ENCODE data around the gene PROSER2. TPM values are rescaled to one million over a fixed set of nuclear protein-coding genes. Genes with fewer than 3 reads are reported as not detected.

The PROSER2 gene
- polyA plus RNA-seq, 2 of the 4 experiments (the other 2 are of a cell fraction) = 10.1 to 14.4 TPM

- Histone ChIP-seq H3K4me2 (no peak overlapping the region), H3K9me3 (no peaks in the 10 kb centered on the region), H3K4me1 (peaks cover 8% of the 10 kb centered on the region), H3K27ac (no peak overlapping the region), H3K4me3 (no peak overlapping the region)
- ATAC-seq (no peak), DNase-seq (ENCODE audit: low read depth in 1 of 2, low spot score in 1 of 2) (no peak), FAIRE-seq (no peak)
- CTCF ChIA-PET = no interaction called here
- WGBS (ENCODE audit: missing lambda C conversion rate) = 91% methylated on average over 24 of the region's 78 CpGs
- TF ChIP-seq FOXS1 (CRISPR knock-in tag; IDR thresholded peaks at IDR 0.05) = no peak
- no peak for TF ChIP-seq RCOR1 (IDR thresholded peaks at IDR 0.05; ENCODE audit: low read depth, low read length)
- no peak for TF ChIP-seq NFE2L2 (conservative IDR thresholded peaks at IDR 0.05; ENCODE audit: low read length)
- TF ChIP-seq, protein P1, sequence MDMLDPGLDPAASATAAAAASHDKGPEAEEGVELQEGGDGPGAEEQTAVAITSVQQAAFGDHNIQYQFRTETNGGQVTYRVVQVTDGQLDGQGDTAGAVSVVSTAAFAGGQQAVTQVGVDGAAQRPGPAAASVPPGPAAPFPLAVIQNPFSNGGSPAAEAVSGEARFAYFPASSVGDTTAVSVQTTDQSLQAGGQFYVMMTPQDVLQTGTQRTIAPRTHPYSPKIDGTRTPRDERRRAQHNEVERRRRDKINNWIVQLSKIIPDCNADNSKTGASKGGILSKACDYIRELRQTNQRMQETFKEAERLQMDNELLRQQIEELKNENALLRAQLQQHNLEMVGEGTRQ (IDR thresholded peaks at IDR 0.05) = no peak
- TF ChIP-seq CEBPB (IDR thresholded peaks at IDR 0.05) = no peak
- no peak for TF ChIP-seq KDM1A (IDR thresholded peaks at IDR 0.05; ENCODE audit: low read depth)
- POLR2A ChIA-PET = no interaction called here
These were observed 46.7 kb downstream of the PROSER2 start for GRCh38 chr10:11869743-11870460.

GRCh38 chr10:11870461-11870780, 47.3 kb downstream of the PROSER2 start:
- ATAC-seq = no peak
- no peak overlapping the region for H3K4me2 ChIP-seq
- no peak overlapping the region for H3K4me3 ChIP-seq
- ChIA-PET CTCF (no interaction called here), POLR2A (no interaction called here)
- TF ChIP-seq, protein P2, sequence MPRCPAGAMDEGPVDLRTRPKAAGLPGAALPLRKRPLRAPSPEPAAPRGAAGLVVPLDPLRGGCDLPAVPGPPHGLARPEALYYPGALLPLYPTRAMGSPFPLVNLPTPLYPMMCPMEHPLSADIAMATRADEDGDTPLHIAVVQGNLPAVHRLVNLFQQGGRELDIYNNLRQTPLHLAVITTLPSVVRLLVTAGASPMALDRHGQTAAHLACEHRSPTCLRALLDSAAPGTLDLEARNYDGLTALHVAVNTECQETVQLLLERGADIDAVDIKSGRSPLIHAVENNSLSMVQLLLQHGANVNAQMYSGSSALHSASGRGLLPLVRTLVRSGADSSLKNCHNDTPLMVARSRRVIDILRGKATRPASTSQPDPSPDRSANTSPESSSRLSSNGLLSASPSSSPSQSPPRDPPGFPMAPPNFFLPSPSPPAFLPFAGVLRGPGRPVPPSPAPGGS (IDR thresholded peaks at IDR 0.05) = no peak
- TF ChIP-seq, protein P1 (IDR thresholded peaks at IDR 0.05) = no peak
- TF ChIP-seq EHMT2 (IDR thresholded peaks at IDR 0.05; ENCODE audit: low read depth) (no peak), NPAS2 (CRISPR knock-in tag; IDR thresholded peaks at IDR 0.05; ENCODE audit: borderline replicate concordance) (no peak), MAX (IDR thresholded peaks at IDR 0.05) (no peak), EHF (CRISPR knock-in tag; IDR thresholded peaks at IDR 0.05) (no peak), NFE2L2 (conservative IDR thresholded peaks at IDR 0.05; ENCODE audit: low read length) (no peak)
- H3K27ac ChIP-seq = no peak overlapping the region
- no peak for FAIRE-seq
- H3K9me3 ChIP-seq = no peaks in the 10 kb centered on the region
- DNase-seq (ENCODE audit: low read depth in 1 of 2, low spot score in 1 of 2) = no peak
- H3K4me1 ChIP-seq = peaks cover 13% of the 10 kb centered on the region
- WGBS (ENCODE audit: missing lambda C conversion rate) = 95% methylated on average over 8 of the region's 8 CpGs

DNA sequence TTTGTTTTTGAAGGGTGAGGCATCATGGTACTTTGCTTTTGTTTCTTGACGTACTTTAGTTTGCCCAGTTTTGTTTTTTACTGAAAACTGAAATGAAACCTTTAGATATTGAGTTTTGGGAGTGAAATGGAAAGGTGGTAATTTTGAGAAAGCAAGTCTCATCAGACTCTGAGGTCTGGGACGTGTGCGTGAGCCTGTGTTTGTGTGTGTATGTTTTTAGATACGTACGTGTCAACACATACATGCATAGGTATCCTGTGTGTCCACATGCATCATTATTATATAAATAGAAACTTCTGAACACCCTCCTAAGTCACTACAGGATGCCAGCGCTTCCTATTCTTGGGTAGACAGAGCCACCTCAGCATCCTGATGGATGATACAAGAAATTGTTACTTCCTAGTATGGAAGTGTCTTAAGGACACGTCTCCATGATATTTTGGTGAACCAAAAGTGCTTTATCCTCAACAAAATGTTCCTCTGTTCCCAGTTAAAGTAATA, 47.8 kb downstream of the PROSER2 start:
- no peaks in the 10 kb centered on the region for H3K9me3 ChIP-seq
- no peak overlapping the region for H3K4me2 ChIP-seq
- ChIA-PET POLR2A (no interaction called here), CTCF (no interaction called here)
- no peak overlapping the region for H3K4me3 ChIP-seq
- DNase-seq (ENCODE audit: low read depth in 1 of 2, low spot score in 1 of 2) (no peak), FAIRE-seq (no peak), ATAC-seq (no peak)
- 93% methylated on average over 7 of the region's 7 CpGs for WGBS (ENCODE audit: missing lambda C conversion rate)
- no peak overlapping the region for H3K27ac ChIP-seq
- peaks cover 17% of the 10 kb centered on the region for H3K4me1 ChIP-seq
- no peak for TF ChIP-seq KDM1A (IDR thresholded peaks at IDR 0.05; ENCODE audit: low read depth)
- TF ChIP-seq HMGXB4 (CRISPR knock-in tag; IDR thresholded peaks at IDR 0.05; ENCODE audit: borderline replicate concordance) = no peak
- TF ChIP-seq EHMT2 (IDR thresholded peaks at IDR 0.05; ENCODE audit: low read depth) = no peak
- TF ChIP-seq POLR2A (IDR thresholded peaks at IDR 0.05; ENCODE audit: low read length) = no peak
- no peak for TF ChIP-seq KDM5A (IDR thresholded peaks at IDR 0.05)
- TF ChIP-seq MAFK (IDR thresholded peaks at IDR 0.05; ENCODE audit: partially characterized antibody) = no peak
- TF ChIP-seq, protein P3, sequence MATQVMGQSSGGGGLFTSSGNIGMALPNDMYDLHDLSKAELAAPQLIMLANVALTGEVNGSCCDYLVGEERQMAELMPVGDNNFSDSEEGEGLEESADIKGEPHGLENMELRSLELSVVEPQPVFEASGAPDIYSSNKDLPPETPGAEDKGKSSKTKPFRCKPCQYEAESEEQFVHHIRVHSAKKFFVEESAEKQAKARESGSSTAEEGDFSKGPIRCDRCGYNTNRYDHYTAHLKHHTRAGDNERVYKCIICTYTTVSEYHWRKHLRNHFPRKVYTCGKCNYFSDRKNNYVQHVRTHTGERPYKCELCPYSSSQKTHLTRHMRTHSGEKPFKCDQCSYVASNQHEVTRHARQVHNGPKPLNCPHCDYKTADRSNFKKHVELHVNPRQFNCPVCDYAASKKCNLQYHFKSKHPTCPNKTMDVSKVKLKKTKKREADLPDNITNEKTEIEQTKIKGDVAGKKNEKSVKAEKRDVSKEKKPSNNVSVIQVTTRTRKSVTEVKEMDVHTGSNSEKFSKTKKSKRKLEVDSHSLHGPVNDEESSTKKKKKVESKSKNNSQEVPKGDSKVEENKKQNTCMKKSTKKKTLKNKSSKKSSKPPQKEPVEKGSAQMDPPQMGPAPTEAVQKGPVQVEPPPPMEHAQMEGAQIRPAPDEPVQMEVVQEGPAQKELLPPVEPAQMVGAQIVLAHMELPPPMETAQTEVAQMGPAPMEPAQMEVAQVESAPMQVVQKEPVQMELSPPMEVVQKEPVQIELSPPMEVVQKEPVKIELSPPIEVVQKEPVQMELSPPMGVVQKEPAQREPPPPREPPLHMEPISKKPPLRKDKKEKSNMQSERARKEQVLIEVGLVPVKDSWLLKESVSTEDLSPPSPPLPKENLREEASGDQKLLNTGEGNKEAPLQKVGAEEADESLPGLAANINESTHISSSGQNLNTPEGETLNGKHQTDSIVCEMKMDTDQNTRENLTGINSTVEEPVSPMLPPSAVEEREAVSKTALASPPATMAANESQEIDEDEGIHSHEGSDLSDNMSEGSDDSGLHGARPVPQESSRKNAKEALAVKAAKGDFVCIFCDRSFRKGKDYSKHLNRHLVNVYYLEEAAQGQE (IDR thresholded peaks at IDR 0.05) = no peak
- TF ChIP-seq ZC3H11A (IDR thresholded peaks at IDR 0.05) = no peak
- no peak for TF ChIP-seq CHD2 (IDR thresholded peaks at IDR 0.05; ENCODE audit: low read length, partially characterized antibody)
- no peak for TF ChIP-seq TP53 (CRISPR knock-in tag; IDR thresholded peaks at IDR 0.05)
- no peak for TF ChIP-seq CTCF (IDR thresholded peaks at IDR 0.05)
- TF ChIP-seq, protein P4, sequence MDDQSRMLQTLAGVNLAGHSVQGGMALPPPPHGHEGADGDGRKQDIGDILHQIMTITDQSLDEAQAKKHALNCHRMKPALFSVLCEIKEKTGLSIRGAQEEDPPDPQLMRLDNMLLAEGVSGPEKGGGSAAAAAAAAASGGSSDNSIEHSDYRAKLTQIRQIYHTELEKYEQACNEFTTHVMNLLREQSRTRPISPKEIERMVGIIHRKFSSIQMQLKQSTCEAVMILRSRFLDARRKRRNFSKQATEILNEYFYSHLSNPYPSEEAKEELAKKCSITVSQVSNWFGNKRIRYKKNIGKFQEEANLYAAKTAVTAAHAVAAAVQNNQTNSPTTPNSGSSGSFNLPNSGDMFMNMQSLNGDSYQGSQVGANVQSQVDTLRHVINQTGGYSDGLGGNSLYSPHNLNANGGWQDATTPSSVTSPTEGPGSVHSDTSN (IDR thresholded peaks at IDR 0.05) = no peak

All from A549 (cell line).